Thoracic aorta (tissue), 2 donors: ENCODE data around the gene POLR1D. TPM values are rescaled to one million over a fixed set of nuclear protein-coding genes. Genes with fewer than 3 reads are reported as not detected.

Experiments
- ATAC-seq: fragments of 150-250 bp; one replicate; pipeline ENCODE4 v1.8.0; 2017; ENCODE audit warnings: low read depth; ENCODE audit not compliant: insufficient number of reproducible peaks, low FRiP score
- DNase-seq: peaks from one replicate; pipeline ENCODE4 v3.0.0-alpha.2; 2020; ENCODE audit warnings: low spot score
- H3K27ac ChIP-seq, 2 donors: fragments of 200-600 bp; sonication (generic); 1 replicate in 1 of 2; 2 replicates in 1 of 2; pipeline ENCODE4 v1.5.1; 2016; ENCODE audit warnings: mild to moderate bottlenecking in 2 of 2, moderate library complexity in 2 of 2
- H3K27me3 ChIP-seq: fragments of 200-600 bp; sonication (generic); replicated peaks from 2 replicates; pipeline ENCODE4 v1.6.0; 2016; ENCODE audit warnings: mild to moderate bottlenecking; ENCODE audit not compliant: insufficient read depth
- H3K36me3 ChIP-seq: fragments of 200-600 bp; sonication (generic); one replicate; pipeline ENCODE4 v1.5.1; 2016
- H3K4me1 ChIP-seq, 2 donors: fragments of 200-600 bp; sonication (generic); 1 replicate in 1 of 2; 2 replicates in 1 of 2; pipeline versions ENCODE4 v1.5.1 to v1.6.0; 2016; ENCODE audit warnings: low read depth in 2 of 2, mild to moderate bottlenecking in 1 of 2; ENCODE audit not compliant: control insufficient read depth in 1 of 2
- H3K4me3 ChIP-seq: fragments of 200-600 bp; sonication (generic); 2 replicates; pipeline ENCODE4 v1.5.1; 2016; ENCODE audit warnings: mild to moderate bottlenecking
- H3K9me3 ChIP-seq: fragments of 200-600 bp; sonication (generic); 2 replicates; pipeline ENCODE4 v1.5.1; 2016
- total RNA-seq, 2 donors: library from RNA; depleted of rRNA; stranded (reverse); fragments of >200 nt; gene quantifications; one replicate each; pipeline versions ENCODE4 v1.1.0 to v1.2.3, GENCODE V29; 2016
- TF ChIP-seq, protein P1 (sequence below): fragments of 200-600 bp; sonication (generic); IDR thresholded peaks from one replicate; pipeline ENCODE4 v1.5.1; 2019; ENCODE audit warnings: antibody characterized with exemption

Gene POLR1D
- total RNA-seq, 2 donors from 2014 or later = 89.0 to 95.7 TPM

DNA sequence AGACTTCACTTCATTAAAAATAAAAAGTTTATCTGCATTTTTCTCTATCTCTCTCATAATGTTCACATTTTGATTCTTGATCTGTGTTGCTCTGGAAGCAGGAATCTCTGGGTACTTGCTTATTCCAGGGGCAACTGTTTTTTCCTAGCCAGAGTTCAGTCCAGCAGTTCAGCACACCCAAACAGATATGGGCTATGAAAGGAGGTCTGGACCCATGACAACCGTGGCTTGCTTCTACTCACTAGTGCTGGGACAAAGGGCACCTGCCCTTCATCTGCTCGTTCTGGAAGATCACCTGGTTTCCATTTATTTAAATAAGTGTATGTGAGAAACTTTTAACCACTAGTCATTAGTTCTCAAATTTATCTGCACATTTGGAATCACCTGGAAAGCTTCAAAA is 36.0 kb downstream of the POLR1D start:
- H3K36me3 ChIP-seq = no peaks in the 10 kb centered on the region
- no peaks in the 10 kb centered on the region for H3K9me3 ChIP-seq
- H3K27ac ChIP-seq = no peak overlapping the region
- TF ChIP-seq, protein P1, sequence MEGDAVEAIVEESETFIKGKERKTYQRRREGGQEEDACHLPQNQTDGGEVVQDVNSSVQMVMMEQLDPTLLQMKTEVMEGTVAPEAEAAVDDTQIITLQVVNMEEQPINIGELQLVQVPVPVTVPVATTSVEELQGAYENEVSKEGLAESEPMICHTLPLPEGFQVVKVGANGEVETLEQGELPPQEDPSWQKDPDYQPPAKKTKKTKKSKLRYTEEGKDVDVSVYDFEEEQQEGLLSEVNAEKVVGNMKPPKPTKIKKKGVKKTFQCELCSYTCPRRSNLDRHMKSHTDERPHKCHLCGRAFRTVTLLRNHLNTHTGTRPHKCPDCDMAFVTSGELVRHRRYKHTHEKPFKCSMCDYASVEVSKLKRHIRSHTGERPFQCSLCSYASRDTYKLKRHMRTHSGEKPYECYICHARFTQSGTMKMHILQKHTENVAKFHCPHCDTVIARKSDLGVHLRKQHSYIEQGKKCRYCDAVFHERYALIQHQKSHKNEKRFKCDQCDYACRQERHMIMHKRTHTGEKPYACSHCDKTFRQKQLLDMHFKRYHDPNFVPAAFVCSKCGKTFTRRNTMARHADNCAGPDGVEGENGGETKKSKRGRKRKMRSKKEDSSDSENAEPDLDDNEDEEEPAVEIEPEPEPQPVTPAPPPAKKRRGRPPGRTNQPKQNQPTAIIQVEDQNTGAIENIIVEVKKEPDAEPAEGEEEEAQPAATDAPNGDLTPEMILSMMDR = no peak
- ATAC-seq (no peak), DNase-seq (no peak)
- H3K4me3 ChIP-seq = no peak overlapping the region
- H3K27me3 ChIP-seq = no peaks in the 10 kb centered on the region
- peaks cover 3 to 6% of the 10 kb centered on the region in 2 donors for H3K4me1 ChIP-seq

DNA sequence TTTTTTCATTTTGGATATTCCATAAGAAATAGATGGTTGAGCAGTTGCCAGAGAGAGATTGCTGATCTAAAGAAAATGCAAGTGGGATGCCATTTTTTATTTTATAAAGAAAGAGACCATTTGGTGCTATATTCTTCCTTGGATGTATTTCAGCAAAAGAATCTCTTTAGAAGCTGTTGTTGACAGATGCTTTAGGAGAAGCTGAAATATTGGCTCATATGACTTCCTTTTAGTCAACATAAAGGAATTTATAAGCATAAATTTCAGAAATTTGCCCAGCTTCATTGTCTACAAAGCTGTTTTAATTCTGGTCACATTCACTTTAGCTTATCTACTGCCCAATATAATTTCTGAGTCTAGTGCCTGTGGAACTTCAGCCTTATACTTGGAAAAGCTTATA is 36.9 kb downstream of the POLR1D start:
- no peaks in the 10 kb centered on the region for H3K36me3 ChIP-seq
- H3K9me3 ChIP-seq = no peaks in the 10 kb centered on the region
- peaks cover 3 to 6% of the 10 kb centered on the region in 2 donors for H3K4me1 ChIP-seq
- no peak overlapping the region for H3K4me3 ChIP-seq
- H3K27me3 ChIP-seq = no peaks in the 10 kb centered on the region
- no peak overlapping the region for H3K27ac ChIP-seq
- ATAC-seq (no peak), DNase-seq (no peak)
- TF ChIP-seq, protein P1 = no peak

GRCh38 chr13:27659145-27659865 is 37.6 kb downstream of the POLR1D start:
- Histone ChIP-seq H3K36me3 (no peaks in the 10 kb centered on the region), H3K27ac (no peak overlapping the region), H3K27me3 (no peaks in the 10 kb centered on the region), H3K9me3 (no peaks in the 10 kb centered on the region), H3K4me3 (no peak overlapping the region), H3K4me1 (peaks cover 3 to 6% of the 10 kb centered on the region in 2 donors)
- TF ChIP-seq, protein P1 = no peak
- DNase-seq = no peak
- no peak for ATAC-seq

GRCh38 chr13:27660511-27660910 is 38.8 kb downstream of the POLR1D start:
- H3K27ac ChIP-seq = no peak overlapping the region
- no peak for DNase-seq
- H3K4me1 ChIP-seq = peaks cover 3 to 6% of the 10 kb centered on the region in 2 donors
- no peak for ATAC-seq
- H3K27me3 ChIP-seq = no peaks in the 10 kb centered on the region
- H3K4me3 ChIP-seq = no peak overlapping the region
- TF ChIP-seq, protein P1 = no peak
- no peaks in the 10 kb centered on the region for H3K36me3 ChIP-seq
- H3K9me3 ChIP-seq = no peaks in the 10 kb centered on the region

DNA sequence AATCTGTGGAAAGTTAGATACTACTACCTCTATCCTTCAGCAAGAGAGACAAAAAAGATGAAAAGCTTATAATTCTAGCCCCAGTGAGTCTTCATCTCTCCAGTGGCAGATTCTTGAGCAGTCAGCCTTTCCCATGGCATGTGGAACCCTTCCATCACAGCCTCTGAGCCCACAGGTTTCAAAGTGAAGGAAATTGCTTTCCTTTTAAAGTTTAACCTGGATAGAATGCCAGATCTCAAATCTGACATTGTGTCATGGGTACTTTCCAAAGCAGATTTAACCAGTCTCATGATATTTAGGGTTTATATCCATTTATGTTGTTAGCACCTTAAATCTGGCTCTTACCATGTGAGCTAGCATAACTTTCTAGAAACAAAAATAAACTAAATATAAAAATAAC is 39.3 kb downstream of the POLR1D start:
- Histone ChIP-seq H3K36me3 (peaks cover 5% of the 10 kb centered on the region), H3K9me3 (no peaks in the 10 kb centered on the region), H3K27ac (no peak overlapping the region), H3K4me3 (no peak overlapping the region), H3K4me1 (peaks cover 3 to 6% of the 10 kb centered on the region in 2 donors), H3K27me3 (no peaks in the 10 kb centered on the region)
- TF ChIP-seq, protein P1 = no peak
- ATAC-seq = no peak
- no peak for DNase-seq
